Endodermal cell (in vitro differentiated cells): ENCODE measurements around the gene WDR90. TPM values are rescaled to one million over a fixed set of nuclear protein-coding genes. Genes with fewer than 3 reads are reported as not detected.
A peak's percentile ranks its signal among the peaks of the same experiment; 100 is the strongest.

Experiments
- DNase-seq: peaks from one replicate; pipeline ENCODE4 v3.0.0-alpha.2; 2017
- H3K27ac ChIP-seq: 2 replicates; pipeline ENCODE4 v1.5.1; 2013; ENCODE audit warnings: mild to moderate bottlenecking, low read depth, low read length, moderate library complexity
- H3K27me3 ChIP-seq: 2 replicates; pipeline ENCODE4 v1.6.1; 2013; ENCODE audit warnings: mild to moderate bottlenecking, low read length, moderate library complexity; ENCODE audit not compliant: insufficient read depth, control insufficient read depth, poor library complexity, severe bottlenecking
- H3K36me3 ChIP-seq: 2 replicates; pipeline ENCODE4 v1.7.0; 2013; ENCODE audit warnings: mild to moderate bottlenecking, low read length, moderate library complexity; ENCODE audit not compliant: control insufficient read depth, insufficient read depth
- H3K4me1 ChIP-seq: one replicate; pipeline ENCODE4 v1.7.0; 2013; ENCODE audit warnings: low read length; ENCODE audit not compliant: control insufficient read depth, insufficient read depth
- H3K4me3 ChIP-seq: 2 replicates; pipeline ENCODE4 v1.5.1; 2013; ENCODE audit warnings: mild to moderate bottlenecking, low read length, moderate library complexity
- H3K9ac ChIP-seq: 2 replicates; pipeline ENCODE4 v1.6.1; 2013; ENCODE audit warnings: mild to moderate bottlenecking, low read length, moderate library complexity; ENCODE audit not compliant: poor library complexity, severe bottlenecking; ENCODE audit errors: extremely low read depth
- H3K9me3 ChIP-seq: 2 replicates; pipeline ENCODE4 v1.6.1; 2013; ENCODE audit warnings: mild to moderate bottlenecking, low read length, moderate library complexity; ENCODE audit not compliant: control insufficient read depth
- H3K27ac Mint-ChIP-seq: 2 replicates; pipeline ENCODE4 v1.8.0; 2020; ENCODE audit warnings: mixed read lengths
- H3K27me3 Mint-ChIP-seq: 2 replicates; pipeline ENCODE4 v1.8.0; 2021; ENCODE audit warnings: mild to moderate bottlenecking, mixed read lengths; ENCODE audit not compliant: insufficient read depth
- H3K36me3 Mint-ChIP-seq: 2 replicates; pipeline ENCODE4 v1.8.0; 2020; ENCODE audit warnings: low read depth, mixed read lengths
- H3K4me1 Mint-ChIP-seq: 2 replicates; pipeline ENCODE4 v1.8.0; 2020; ENCODE audit warnings: mixed read lengths
- H3K4me3 Mint-ChIP-seq: 2 replicates; pipeline ENCODE4 v1.8.0; 2020; ENCODE audit warnings: mild to moderate bottlenecking, moderate library complexity, mixed read lengths
- H3K9me3 Mint-ChIP-seq: 2 replicates; pipeline ENCODE4 v1.8.0; 2020; ENCODE audit warnings: mild to moderate bottlenecking, mixed read lengths
- WGBS, 2 experiments: methylation state at CpG; one replicate each; pipeline versions ENCODE4 v1.1.5 to v1.1.7; 2013; ENCODE audit warnings: missing lambda C conversion rate in 2 of 2, mixed read lengths in 1 of 2; ENCODE audit not compliant: insufficient coverage in 1 of 2, insufficient read length in 1 of 2; 5-methylcytosine and 5-hydroxymethylcytosine counted together
- total RNA-seq, 2 donors: library from RNA; stranded (reverse); fragmentation: NEBNext Ultra II Directional in 1 of 2; extraction: Animal tissue kit (Norgen Biotek cat#: 25700) in 1 of 2; gene quantifications; 2 replicates in 1 of 2; 3 replicates in 1 of 2; pipeline ENCODE4 v1.2.1, GENCODE V29; 2021
- TF ChIP-seq, protein P1 (sequence below): fragments of 200-600 bp; sonication (generic); conservative IDR thresholded peaks from 2 replicates; pipeline ENCODE4 v1.5.0; 2021; ENCODE audit warnings: antibody characterized with exemption, mild to moderate bottlenecking

WDR90 gene
- total RNA-seq, 2 donors from 2014 or later = 112 to 120 TPM

DNA sequence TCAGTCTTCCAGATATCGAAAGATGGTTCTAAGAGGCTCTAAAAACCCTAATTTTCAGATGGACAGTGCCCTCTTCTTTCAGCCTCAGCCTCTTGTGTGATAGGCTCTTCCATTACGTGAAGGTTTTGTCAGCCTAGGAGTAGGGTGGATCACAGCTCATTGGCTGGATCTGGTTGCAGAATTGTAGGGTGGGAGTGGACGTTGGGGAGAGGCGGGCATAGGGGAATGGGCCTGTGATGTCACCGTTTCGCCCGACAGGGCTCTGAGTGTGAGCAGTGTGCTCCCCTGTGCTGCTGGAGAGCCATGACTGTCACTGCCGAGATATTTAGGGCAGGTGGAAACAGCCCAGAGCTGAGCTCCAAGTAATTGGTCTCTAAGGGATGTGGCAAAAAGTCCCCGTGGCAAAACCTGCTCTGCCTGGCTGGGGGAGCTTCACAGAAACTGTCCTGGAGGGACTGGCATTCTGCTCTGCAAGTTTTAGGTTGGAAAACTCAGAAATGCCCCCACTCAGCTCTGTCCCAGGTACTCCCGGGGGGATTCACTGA is 24.6 kb upstream of the WDR90 start:
- Mint-ChIP-seq H3K4me1 (peaks cover 10% of the 10 kb centered on the region), H3K27me3 (no peaks in the 10 kb centered on the region), H3K9me3 (no peaks in the 10 kb centered on the region), H3K36me3 (peaks cover 10% of the 10 kb centered on the region), H3K4me3 (no peak overlapping the region), H3K27ac (no peak overlapping the region)
- Histone ChIP-seq H3K4me1 (no peaks in the 10 kb centered on the region), H3K9me3 (no peaks in the 10 kb centered on the region), H3K9ac (no peak overlapping the region), H3K36me3 (no peaks in the 10 kb centered on the region), H3K27ac (no peak overlapping the region), H3K4me3 (no peak overlapping the region), H3K27me3 (no peaks in the 10 kb centered on the region)
- WGBS, 2 experiments = 86 to 90% methylated on average over 9 to 10 of the region's 10 CpGs
- TF ChIP-seq, protein P1, sequence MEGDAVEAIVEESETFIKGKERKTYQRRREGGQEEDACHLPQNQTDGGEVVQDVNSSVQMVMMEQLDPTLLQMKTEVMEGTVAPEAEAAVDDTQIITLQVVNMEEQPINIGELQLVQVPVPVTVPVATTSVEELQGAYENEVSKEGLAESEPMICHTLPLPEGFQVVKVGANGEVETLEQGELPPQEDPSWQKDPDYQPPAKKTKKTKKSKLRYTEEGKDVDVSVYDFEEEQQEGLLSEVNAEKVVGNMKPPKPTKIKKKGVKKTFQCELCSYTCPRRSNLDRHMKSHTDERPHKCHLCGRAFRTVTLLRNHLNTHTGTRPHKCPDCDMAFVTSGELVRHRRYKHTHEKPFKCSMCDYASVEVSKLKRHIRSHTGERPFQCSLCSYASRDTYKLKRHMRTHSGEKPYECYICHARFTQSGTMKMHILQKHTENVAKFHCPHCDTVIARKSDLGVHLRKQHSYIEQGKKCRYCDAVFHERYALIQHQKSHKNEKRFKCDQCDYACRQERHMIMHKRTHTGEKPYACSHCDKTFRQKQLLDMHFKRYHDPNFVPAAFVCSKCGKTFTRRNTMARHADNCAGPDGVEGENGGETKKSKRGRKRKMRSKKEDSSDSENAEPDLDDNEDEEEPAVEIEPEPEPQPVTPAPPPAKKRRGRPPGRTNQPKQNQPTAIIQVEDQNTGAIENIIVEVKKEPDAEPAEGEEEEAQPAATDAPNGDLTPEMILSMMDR = no peak
- no peak for DNase-seq

DNA sequence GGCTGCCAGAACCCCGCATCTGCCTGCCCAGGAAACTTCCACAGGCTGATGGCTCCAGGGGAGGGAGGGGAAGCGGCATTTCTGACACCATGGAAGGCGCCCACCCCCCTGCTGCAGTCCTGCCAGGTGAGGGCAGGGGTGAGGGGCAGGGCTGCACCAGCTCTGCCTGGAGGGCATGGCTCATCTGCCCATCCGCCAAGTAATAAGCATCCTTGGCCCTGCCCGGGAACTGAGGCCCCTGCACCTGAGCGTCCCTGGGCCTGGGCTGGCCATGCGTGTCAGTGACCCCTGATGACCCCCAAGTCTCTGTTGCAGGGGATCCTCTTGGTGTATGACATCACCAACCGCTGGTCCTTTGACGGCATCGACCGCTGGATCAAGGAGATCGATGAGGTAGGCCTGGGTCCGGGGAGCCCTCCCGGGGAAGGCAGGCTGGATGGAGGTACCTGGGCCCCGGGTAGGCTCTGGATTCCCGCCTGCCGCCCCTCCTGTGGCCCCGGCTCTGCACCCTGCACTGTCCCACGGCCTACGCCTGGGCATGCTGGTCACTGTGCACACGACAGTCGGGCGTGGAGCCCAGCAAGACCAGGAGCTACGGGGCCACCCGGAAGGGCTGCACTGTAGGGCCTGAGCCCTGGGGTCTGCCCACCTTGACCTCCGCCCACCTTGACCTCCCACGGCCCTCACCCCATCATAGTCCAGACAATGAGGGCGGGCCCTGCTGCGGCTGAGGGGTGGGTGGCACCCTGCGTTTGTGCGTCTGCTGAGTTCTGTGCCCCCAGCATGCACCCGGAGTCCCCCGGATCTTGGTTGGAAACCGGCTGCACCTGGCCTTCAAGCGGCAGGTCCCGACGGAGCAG is 23.8 kb upstream of the WDR90 start:
- H3K27me3 ChIP-seq = no peaks in the 10 kb centered on the region
- WGBS, 2 experiments = 93% methylated on average over 25 to 37 of the region's 37 CpGs
- Mint-ChIP-seq H3K36me3 (peaks cover 10% of the 10 kb centered on the region), H3K27ac (no peak overlapping the region), H3K27me3 (no peaks in the 10 kb centered on the region), H3K4me1 (peaks cover 10% of the 10 kb centered on the region), H3K9me3 (no peaks in the 10 kb centered on the region), H3K4me3 (no peak overlapping the region)
- TF ChIP-seq, protein P1 = no peak
- no peak overlapping the region for H3K27ac ChIP-seq
- H3K4me3 ChIP-seq = no peak overlapping the region
- H3K4me1 ChIP-seq = peaks cover 6% of the 10 kb centered on the region
- H3K36me3 ChIP-seq = no peaks in the 10 kb centered on the region
- no peak for DNase-seq
- no peak overlapping the region for H3K9ac ChIP-seq
- H3K9me3 ChIP-seq = no peaks in the 10 kb centered on the region

DNA sequence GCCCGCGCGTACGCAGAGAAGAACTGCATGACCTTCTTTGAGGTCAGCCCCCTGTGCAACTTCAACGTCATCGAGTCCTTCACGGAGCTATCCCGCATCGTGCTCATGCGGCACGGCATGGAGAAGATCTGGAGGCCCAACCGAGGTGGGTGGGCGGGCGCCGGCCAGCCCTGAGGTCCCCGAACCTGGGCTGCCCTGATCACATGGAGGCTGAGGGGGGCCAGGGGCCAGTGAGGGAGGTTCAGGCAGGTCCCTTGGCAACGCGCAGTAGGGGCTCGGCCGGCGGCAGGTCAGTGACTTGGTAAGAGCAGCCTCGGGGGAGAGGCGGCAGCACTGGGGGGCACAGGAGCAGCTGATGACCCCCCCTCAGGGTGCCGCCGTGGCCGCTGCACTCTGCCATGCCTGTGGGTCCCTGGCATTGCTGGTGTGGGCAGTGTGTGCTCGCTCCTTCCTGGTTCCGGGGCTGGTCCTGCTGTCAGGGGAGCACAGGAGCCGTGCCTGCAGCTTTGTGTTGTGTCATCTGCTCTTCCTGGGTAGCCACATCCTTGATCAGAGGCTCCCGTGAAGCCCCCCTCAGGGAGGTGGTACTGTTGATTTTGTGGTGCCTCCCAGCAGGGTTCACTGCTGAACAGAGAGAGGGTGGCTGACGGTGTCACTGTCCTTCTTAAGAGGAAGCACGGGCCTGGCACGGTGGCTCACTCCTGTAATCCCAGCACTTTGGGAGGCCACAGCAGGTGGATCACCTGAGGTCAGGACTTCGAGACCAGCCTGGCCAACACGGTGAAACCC is 23.0 kb upstream of the WDR90 start:
- H3K27ac Mint-ChIP-seq = peak overlapping the region; percentile 39
- Histone ChIP-seq H3K9me3 (no peaks in the 10 kb centered on the region), H3K4me1 (peaks cover 9% of the 10 kb centered on the region), H3K27ac (no peak overlapping the region), H3K9ac (no peak overlapping the region), H3K4me3 (no peak overlapping the region), H3K36me3 (no peaks in the 10 kb centered on the region), H3K27me3 (no peaks in the 10 kb centered on the region)
- 95 to 98% methylated on average over 30 to 35 of the region's 35 CpGs for WGBS, 2 experiments
- peaks cover 10% of the 10 kb centered on the region for H3K4me1 Mint-ChIP-seq
- no peak for DNase-seq
- no peaks in the 10 kb centered on the region for H3K9me3 Mint-ChIP-seq
- TF ChIP-seq, protein P1 = no peak
- H3K27me3 Mint-ChIP-seq = no peaks in the 10 kb centered on the region
- H3K4me3 Mint-ChIP-seq = no peak overlapping the region
- H3K36me3 Mint-ChIP-seq = peaks cover 10% of the 10 kb centered on the region
